HCT116 (cell line): Measurements from ENCODE around the gene OTOGL. TPM values are rescaled to one million over a fixed set of nuclear protein-coding genes. Genes with fewer than 3 reads are reported as not detected.

Source experiments
- ATAC-seq: fragments of 200-7000 bp; cut with Tn5 transposase; 2 replicates; pipeline ENCODE4 v1.9.1; 2020; ENCODE audit warnings: mild to moderate bottlenecking, moderate library complexity
- BruUV-seq: library from RNA; stranded (reverse); fragments of 400-500 nt; replicated peaks from 2 replicates; lab custom pipeline; 2021; lab: Mats Ljungman, UMichigan
- CTCF ChIA-PET: fragments of 300-600 bp; sonication (Branson Sonifier 250); formaldehyde crosslinking; loops from one replicate; lab custom pipeline; 2021; ENCODE audit warnings: antibody characterized with exemption; lab: Charles Lee
- POLR2A ChIA-PET: fragments of 300-600, 350-600 bp; sonication (Branson Sonifier 250); formaldehyde crosslinking; loops from one replicate; lab custom pipeline; 2021; ENCODE audit warnings: antibody characterized with exemption; lab: Charles Lee
- RAD21 ChIA-PET, 2 experiments: fragments of 300-600 bp; sonication (Branson Sonifier 250); formaldehyde crosslinking; loops; one replicate each; lab custom pipeline; 2023; ENCODE audit warnings: low total read pairs in 2 of 2; ENCODE audit not compliant: uncharacterized antibody in 2 of 2, unreplicated experiment in 2 of 2, low non-redundant PET in 1 of 2; lab: Charles Lee
- DNase-seq: peaks from one replicate; pipeline ENCODE4 v3.0.0-alpha.2; 2010; ENCODE audit warnings: low read depth, low spot score
- H2AFZ ChIP-seq: fragments of 200-600 bp; shearing (Covaris generic), sonication (generic); 2 replicates; pipeline ENCODE4 v1.6.1; 2017; ENCODE audit warnings: low read depth, mixed run types, mixed read lengths, antibody characterized with exemption, low read length; ENCODE audit not compliant: poor library complexity, severe bottlenecking
- H3K27ac ChIP-seq: 2 replicates; pipeline ENCODE4 v1.5.1; 2012; ENCODE audit warnings: low read depth, low read length
- H3K27me3 ChIP-seq: fragments of 200-600 bp; sonication (generic); 2 replicates; pipeline ENCODE4 v1.6.1; 2016; ENCODE audit warnings: mixed run types, low read length, mixed read lengths; ENCODE audit not compliant: insufficient read depth
- H3K36me3 ChIP-seq, 2 experiments: fragments of 200-500 bp in 1 of 2; fragments of 200-600 bp in 1 of 2; sonication (Bioruptor generic) in 1 of 2; sonication (generic) in 1 of 2; 2 replicates each; pipeline versions ENCODE4 v1.5.1 to v1.6.1; 2014 to 2016; ENCODE audit warnings: low read length in 2 of 2, inconsistent platforms in 1 of 2, mixed read lengths in 1 of 2, mixed run types in 1 of 2; ENCODE audit not compliant: insufficient read depth in 2 of 2, control insufficient read depth in 1 of 2
- H3K4me1 ChIP-seq, 2 experiments: fragments of 200-600 bp in 1 of 2; sonication (generic) in 1 of 2; 2 replicates each; pipeline versions ENCODE4 v1.5.1 to v1.6.1; 2012 to 2017; ENCODE audit warnings: low read length in 2 of 2, inconsistent platforms in 1 of 2, mild to moderate bottlenecking in 1 of 2, mixed read lengths in 1 of 2, mixed run types in 1 of 2, moderate library complexity in 1 of 2; ENCODE audit not compliant: insufficient read depth in 2 of 2, control insufficient read depth in 1 of 2
- H3K4me2 ChIP-seq: fragments of 200-600 bp; sonication (generic); 2 replicates; pipeline ENCODE4 v1.6.1; 2017; ENCODE audit warnings: mixed run types, low read length, mixed read lengths
- H3K4me3 ChIP-seq, 2 experiments: fragments of 200-600 bp in 1 of 2; sonication (generic) in 1 of 2; replicated peaks in 1 of 2; 2 replicates each; pipeline ENCODE4 v1.5.1; 2011 to 2016; ENCODE audit warnings: low read length in 2 of 2, control low read depth in 1 of 2, low read depth in 1 of 2, mild to moderate bottlenecking in 1 of 2, mixed read lengths in 1 of 2, mixed run types in 1 of 2
- H3K79me2 ChIP-seq: fragments of 200-600 bp; sonication (generic); 2 replicates; pipeline ENCODE4 v1.6.1; 2017; ENCODE audit warnings: mild to moderate bottlenecking, mixed run types, low read length, moderate library complexity, mixed read lengths; ENCODE audit not compliant: insufficient read depth
- H3K9ac ChIP-seq: fragments of 200-600 bp; sonication (generic); 2 replicates; pipeline ENCODE4 v1.6.1; 2016; ENCODE audit warnings: low read length, mixed read lengths
- H3K9me2 ChIP-seq: fragments of 200-600 bp; sonication (generic), shearing (Covaris generic); 2 replicates; pipeline ENCODE4 v1.6.1; 2017; ENCODE audit warnings: mixed run types, mild to moderate bottlenecking, moderate library complexity; ENCODE audit not compliant: insufficient read depth
- H3K9me3 ChIP-seq, 2 experiments: fragments of 200-500 bp in 1 of 2; fragments of 200-600 bp in 1 of 2; sonication (Bioruptor generic) in 1 of 2; sonication (generic) in 1 of 2; 2 replicates each; pipeline ENCODE4 v1.6.1; 2014 to 2017; ENCODE audit warnings: low read length in 2 of 2, mixed read lengths in 2 of 2, inconsistent platforms in 1 of 2, low read depth in 1 of 2, mild to moderate bottlenecking in 1 of 2, mixed run types in 1 of 2, moderate library complexity in 1 of 2; ENCODE audit not compliant: control insufficient read depth in 1 of 2, insufficient read depth in 1 of 2
- H4K20me1 ChIP-seq: fragments of 200-600 bp; sonication (generic), shearing (Covaris generic); 2 replicates; pipeline ENCODE4 v1.6.1; 2017; ENCODE audit warnings: mixed run types, mild to moderate bottlenecking, moderate library complexity; ENCODE audit not compliant: insufficient read depth
- EGR1 ChIP-seq: IDR thresholded peaks from 2 replicates; pipeline ENCODE4 v1.6.1; 2012; ENCODE audit warnings: low read depth
- ELF1 ChIP-seq: IDR thresholded peaks from 2 replicates; pipeline ENCODE4 v1.6.1; 2012; ENCODE audit warnings: low read depth, borderline replicate concordance
- JUND ChIP-seq: IDR thresholded peaks from 2 replicates; pipeline ENCODE4 v1.6.1; 2012
- SP1 ChIP-seq: IDR thresholded peaks from 2 replicates; pipeline ENCODE4 v1.6.1; 2012; ENCODE audit warnings: low read depth
- TCF7L2 ChIP-seq: IDR thresholded peaks from 2 replicates; pipeline ENCODE4 v1.7.0; 2011; ENCODE audit warnings: borderline replicate concordance, inconsistent platforms; ENCODE audit not compliant: insufficient read depth, insufficient read length; ENCODE audit errors: extremely low read depth
- ZBTB33 ChIP-seq: IDR thresholded peaks from 2 replicates; pipeline ENCODE4 v1.6.1; 2011; ENCODE audit warnings: mild to moderate bottlenecking, low read length, moderate library complexity; ENCODE audit not compliant: insufficient replicate concordance; ENCODE audit errors: extremely low read depth
- ZNF274 ChIP-seq: fragments of 200-500 bp; sonication (Bioruptor generic); IDR thresholded peaks from 2 replicates; pipeline ENCODE4 v1.6.1; 2014; ENCODE audit warnings: mild to moderate bottlenecking, low read depth, low read length, inconsistent platforms
- intact Hi-C: fragments of 100-400 bp; cut with micrococcal nuclease; formaldehyde crosslinking; loops from 2 replicates; pipeline ENCODE4 v1.10.0; 2022
- total RNA-seq: library from RNA; stranded (reverse); gene quantifications from one replicate; pipeline ENCODE4 v1.2.1, GENCODE V29; 2021; ENCODE audit not compliant: unreplicated experiment

The OTOGL gene
- total RNA-seq, 1 experiment from 2014 or later = not detected

- TF ChIP-seq SP1 = no peak
- TF ChIP-seq TCF7L2 = no peak
- TF ChIP-seq ELF1 = no peak
- TF ChIP-seq ZNF274 = no peak
Measured at GRCh38 chr12:80317307-80317706, 218.0 kb downstream of the OTOGL start (continued).

DNA sequence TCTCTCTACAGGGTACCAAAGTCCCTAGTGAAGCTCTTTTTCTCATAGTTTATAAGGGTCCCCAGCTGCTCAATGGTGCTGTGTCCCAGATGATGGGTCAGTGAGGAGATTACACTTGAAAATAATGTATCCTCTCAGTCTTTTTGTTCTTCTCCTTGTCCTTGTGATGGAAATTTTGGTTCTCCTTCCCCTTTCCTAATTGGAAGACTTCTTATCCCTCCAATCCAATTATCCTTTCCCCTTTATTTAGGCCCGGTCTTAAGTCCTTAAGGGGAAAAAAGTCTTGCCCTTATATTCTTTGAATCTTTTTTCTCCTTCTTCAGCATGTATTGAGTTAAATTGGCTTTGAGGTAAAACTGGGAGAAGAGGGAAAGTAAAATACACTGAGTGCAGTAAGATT is 218.6 kb downstream of the OTOGL start:
- Histone ChIP-seq H3K27ac (no peak overlapping the region), H3K4me3 (no peak overlapping the region), H2AFZ (no peak overlapping the region), H3K9me3 (no peaks in the 10 kb centered on the region), H3K79me2 (no peaks in the 10 kb centered on the region), H3K4me2 (no peak overlapping the region), H3K9me2 (no peaks in the 10 kb centered on the region), H3K36me3 (no peaks in the 10 kb centered on the region), H3K27me3 (no peaks in the 10 kb centered on the region), H3K4me1 (peaks cover 0 to 4% of the 10 kb centered on the region in 2 experiments; a peak in 1 of 4 replicates), H3K9ac (no peak overlapping the region), H4K20me1 (no peaks in the 10 kb centered on the region)
- no TSS peak for BruUV-seq
- ChIA-PET RAD21 (no interaction called here), CTCF (no interaction called here), POLR2A (no interaction called here)
- intact Hi-C loops = loop anchor here (10.0 kb wide), 1 partner anchor 447 kb away; no protein-coding TSS in a partner anchor
- no peak for TF ChIP-seq ZBTB33
- no peak for TF ChIP-seq JUND
- no peak for TF ChIP-seq EGR1
- TF ChIP-seq ZNF274 = no peak
- no peak for TF ChIP-seq ELF1
- no peak for DNase-seq
- ATAC-seq = no peak
